Neural progenitor cell (in vitro differentiated cells): ENCODE measurements around the gene TYMP. TPM values are rescaled to one million over a fixed set of nuclear protein-coding genes. Genes with fewer than 3 reads are reported as not detected.
"Not testable (repeated sequence)": the region's sequence is repeated elsewhere in the genome, so short reads cannot be mapped to it uniquely, and the experiment has no call there.

Experiments used
- DNase-seq: peaks from one replicate; pipeline ENCODE4 v3.0.0-alpha.2; 2016; ENCODE audit warnings: low spot score
- H2AFZ ChIP-seq: fragments of 200-600 bp; sonication (generic); replicated peaks from 2 replicates; pipeline ENCODE4 v1.6.1; 2016; ENCODE audit warnings: antibody characterized with exemption
- H3F3A ChIP-seq: fragments of 200-600 bp; sonication (generic); 2 replicates; pipeline ENCODE4 v1.6.1; 2016; ENCODE audit warnings: antibody characterized with exemption, low read depth
- H3K27ac ChIP-seq: fragments of 200-600 bp; sonication (generic); 2 replicates; pipeline ENCODE4 v1.5.1; 2016; ENCODE audit warnings: mild to moderate bottlenecking
- H3K27me3 ChIP-seq: fragments of 200-600 bp; sonication (generic); 2 replicates; pipeline ENCODE4 v1.6.1; 2016; ENCODE audit warnings: mild to moderate bottlenecking, moderate library complexity
- H3K36me3 ChIP-seq: fragments of 200-600 bp; sonication (generic); 2 replicates; pipeline ENCODE4 v1.5.1; 2016
- H3K4me1 ChIP-seq: fragments of 200-600 bp; sonication (generic); 2 replicates; pipeline ENCODE4 v1.6.1; 2016; ENCODE audit warnings: mixed run types
- H3K4me2 ChIP-seq: fragments of 200-600 bp; sonication (generic); 2 replicates; pipeline ENCODE4 v1.6.1; 2016
- H3K4me3 ChIP-seq: fragments of 200-600 bp; sonication (generic); 2 replicates; pipeline ENCODE4 v1.5.1; 2016
- H3K79me2 ChIP-seq: fragments of 200-600 bp; sonication (generic); 2 replicates; pipeline ENCODE4 v1.6.1; 2016; ENCODE audit warnings: low read depth
- H3K9ac ChIP-seq: fragments of 200-600 bp; sonication (generic); 2 replicates; pipeline ENCODE4 v1.6.1; 2016
- H3K9me3 ChIP-seq: fragments of 200-600 bp; sonication (generic); 2 replicates; pipeline ENCODE4 v1.5.1; 2016; ENCODE audit warnings: low read depth
- H4K20me1 ChIP-seq: fragments of 200-600 bp; sonication (generic); 2 replicates; pipeline ENCODE4 v1.6.1; 2016; ENCODE audit warnings: low read depth
- H3K27ac Mint-ChIP-seq: 3 replicates; pipeline ENCODE4 v1.8.0; 2021; ENCODE audit warnings: mixed read lengths
- H3K27me3 Mint-ChIP-seq: 2 replicates; pipeline ENCODE4 v1.8.0; 2022; ENCODE audit warnings: low read depth, mild to moderate bottlenecking, inconsistent platforms, moderate library complexity, mixed read lengths; ENCODE audit not compliant: insufficient read depth
- H3K36me3 Mint-ChIP-seq: 3 replicates; pipeline ENCODE4 v1.8.0; 2021; ENCODE audit warnings: mixed read lengths
- H3K4me1 Mint-ChIP-seq: 3 replicates; pipeline ENCODE4 v1.8.0; 2021; ENCODE audit warnings: mixed read lengths
- H3K4me3 Mint-ChIP-seq: 3 replicates; pipeline ENCODE4 v1.8.0; 2021; ENCODE audit warnings: mild to moderate bottlenecking, moderate library complexity, mixed read lengths
- H3K9me3 Mint-ChIP-seq: 3 replicates; pipeline ENCODE4 v1.8.0; 2020; ENCODE audit warnings: mixed read lengths
- EZH2 ChIP-seq: fragments of 200-600 bp; sonication (generic); IDR thresholded peaks from 2 replicates; pipeline ENCODE4 v1.6.1; 2017; ENCODE audit warnings: antibody characterized with exemption, mild to moderate bottlenecking, moderate library complexity
- EZH2phosphoT487 ChIP-seq: fragments of 200-600 bp; sonication (generic); IDR thresholded peaks from 2 replicates; pipeline ENCODE4 v1.6.1; 2017; ENCODE audit warnings: antibody characterized with exemption
- total RNA-seq: library from RNA; depleted of rRNA; stranded (reverse); fragments of >200 nt; gene quantifications from 2 replicates; pipeline ENCODE4 v1.2.3, GENCODE V29; 2015; ENCODE audit warnings: low replicate concordance
- TF ChIP-seq, protein P1 (sequence below): fragments of 200-600 bp; sonication (generic); IDR thresholded peaks from 2 replicates; pipeline ENCODE4 v1.5.1; 2017; ENCODE audit warnings: antibody characterized with exemption, mild to moderate bottlenecking

TYMP gene
- total RNA-seq, 1 donor from 2014 or later, result not detected

DNA sequence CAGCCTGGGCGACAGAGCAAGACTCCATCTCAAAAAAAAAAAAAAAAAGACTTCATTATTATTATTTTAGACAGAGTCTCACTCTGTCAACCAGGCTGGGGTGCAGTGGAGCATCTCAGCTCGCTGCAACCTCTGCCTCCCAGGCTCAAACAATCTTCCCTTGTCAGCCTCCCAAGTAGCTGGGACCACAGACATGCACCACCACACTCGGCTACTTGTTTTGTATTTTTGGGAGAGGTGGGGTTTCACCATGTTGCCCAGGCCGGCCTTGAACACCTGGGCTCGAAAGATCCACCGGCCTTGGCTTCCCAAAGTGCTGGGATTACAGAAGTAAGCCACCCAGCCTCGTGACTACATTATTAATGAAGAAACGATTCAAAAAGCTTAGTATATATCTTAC, 5.3 kb upstream of the TYMP start:
- Histone ChIP-seq H3F3A (peaks cover 21% of the 10 kb centered on the region), H2AFZ (no peak overlapping the region), H3K27me3 (peaks cover 42% of the 10 kb centered on the region), H3K79me2 (no peaks in the 10 kb centered on the region), H3K4me2 (no peak overlapping the region), H3K4me1 (peaks cover 17% of the 10 kb centered on the region), H3K36me3 (no peaks in the 10 kb centered on the region), H3K9me3 (no peaks in the 10 kb centered on the region), H3K9ac (no peak overlapping the region), H4K20me1 (peaks cover 11% of the 10 kb centered on the region), H3K4me3 (no peak overlapping the region), H3K27ac (no peak overlapping the region)
- H3K4me1 Mint-ChIP-seq, result peaks cover 27% of the 10 kb centered on the region
- no peak overlapping the region for H3K27ac Mint-ChIP-seq
- H3K9me3 Mint-ChIP-seq, result peaks cover 2% of the 10 kb centered on the region
- TF ChIP-seq EZH2, result no peak
- TF ChIP-seq EZH2phosphoT487, result no peak
- TF ChIP-seq, protein P1, sequence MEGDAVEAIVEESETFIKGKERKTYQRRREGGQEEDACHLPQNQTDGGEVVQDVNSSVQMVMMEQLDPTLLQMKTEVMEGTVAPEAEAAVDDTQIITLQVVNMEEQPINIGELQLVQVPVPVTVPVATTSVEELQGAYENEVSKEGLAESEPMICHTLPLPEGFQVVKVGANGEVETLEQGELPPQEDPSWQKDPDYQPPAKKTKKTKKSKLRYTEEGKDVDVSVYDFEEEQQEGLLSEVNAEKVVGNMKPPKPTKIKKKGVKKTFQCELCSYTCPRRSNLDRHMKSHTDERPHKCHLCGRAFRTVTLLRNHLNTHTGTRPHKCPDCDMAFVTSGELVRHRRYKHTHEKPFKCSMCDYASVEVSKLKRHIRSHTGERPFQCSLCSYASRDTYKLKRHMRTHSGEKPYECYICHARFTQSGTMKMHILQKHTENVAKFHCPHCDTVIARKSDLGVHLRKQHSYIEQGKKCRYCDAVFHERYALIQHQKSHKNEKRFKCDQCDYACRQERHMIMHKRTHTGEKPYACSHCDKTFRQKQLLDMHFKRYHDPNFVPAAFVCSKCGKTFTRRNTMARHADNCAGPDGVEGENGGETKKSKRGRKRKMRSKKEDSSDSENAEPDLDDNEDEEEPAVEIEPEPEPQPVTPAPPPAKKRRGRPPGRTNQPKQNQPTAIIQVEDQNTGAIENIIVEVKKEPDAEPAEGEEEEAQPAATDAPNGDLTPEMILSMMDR, result no peak
- H3K4me3 Mint-ChIP-seq, result no peak overlapping the region
- peaks cover 33% of the 10 kb centered on the region for H3K27me3 Mint-ChIP-seq
- no peak for DNase-seq
- no peaks in the 10 kb centered on the region for H3K36me3 Mint-ChIP-seq

DNA sequence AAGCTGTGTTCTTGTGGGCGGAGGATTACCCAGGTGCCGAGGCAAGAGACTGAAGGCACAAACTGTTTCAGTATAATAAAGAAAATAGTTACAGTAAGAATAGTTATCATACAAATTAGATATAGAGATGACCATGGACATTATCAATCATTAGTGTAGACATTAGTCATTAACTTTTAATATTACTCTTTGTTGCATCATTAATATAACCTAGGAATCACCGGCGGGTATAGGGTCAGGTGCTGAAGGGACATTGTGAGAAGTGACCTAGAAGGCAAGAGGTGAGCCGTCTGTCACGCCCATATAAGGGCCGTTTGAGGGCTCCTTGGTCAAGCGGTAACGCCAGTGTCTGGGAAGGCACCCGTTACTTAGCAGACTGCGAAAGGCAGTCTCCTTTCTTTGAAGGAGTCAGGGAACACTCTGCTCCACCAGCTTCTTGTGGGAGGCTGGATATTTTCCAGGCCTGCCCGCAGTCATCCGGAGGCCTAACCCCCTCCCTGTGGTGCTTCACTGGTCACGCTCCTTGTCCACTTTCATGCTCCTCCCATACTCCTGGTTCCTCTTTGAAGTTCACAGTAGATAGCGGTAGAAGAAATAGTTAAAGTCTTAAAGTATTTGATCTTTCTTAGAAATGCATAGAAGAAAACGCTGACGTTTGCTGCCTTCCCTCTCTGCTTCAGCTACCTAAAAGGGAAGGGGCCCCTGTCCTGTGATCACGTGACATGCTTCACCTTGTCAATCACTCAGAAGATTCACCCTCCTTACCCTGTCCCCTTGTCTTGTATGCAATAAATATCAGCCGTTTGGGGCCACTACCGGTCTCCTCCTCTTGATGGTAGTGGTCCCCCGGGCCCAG, 4.3 kb upstream of the TYMP start:
- H3K27ac ChIP-seq, H3K36me3 ChIP-seq, H3K36me3 Mint-ChIP-seq, H3K4me2 ChIP-seq, H2AFZ ChIP-seq, H3K9ac ChIP-seq, H3K4me3 ChIP-seq, DNase-seq, H3K79me2 ChIP-seq, H3K9me3 Mint-ChIP-seq, H3K9me3 ChIP-seq: not testable (repeated sequence)
- peaks cover 39% of the 10 kb centered on the region for H3K27me3 Mint-ChIP-seq
- Histone ChIP-seq H3K4me1 (peaks cover 17% of the 10 kb centered on the region), H3F3A (peaks cover 31% of the 10 kb centered on the region), H3K27me3 (peaks cover 52% of the 10 kb centered on the region), H4K20me1 (peaks cover 21% of the 10 kb centered on the region)
- H3K4me3 Mint-ChIP-seq, result peak overlapping the region; percentile 71
- peak overlapping the region; percentile 28 for H3K27ac Mint-ChIP-seq
- peaks cover 27% of the 10 kb centered on the region for H3K4me1 Mint-ChIP-seq

DNA sequence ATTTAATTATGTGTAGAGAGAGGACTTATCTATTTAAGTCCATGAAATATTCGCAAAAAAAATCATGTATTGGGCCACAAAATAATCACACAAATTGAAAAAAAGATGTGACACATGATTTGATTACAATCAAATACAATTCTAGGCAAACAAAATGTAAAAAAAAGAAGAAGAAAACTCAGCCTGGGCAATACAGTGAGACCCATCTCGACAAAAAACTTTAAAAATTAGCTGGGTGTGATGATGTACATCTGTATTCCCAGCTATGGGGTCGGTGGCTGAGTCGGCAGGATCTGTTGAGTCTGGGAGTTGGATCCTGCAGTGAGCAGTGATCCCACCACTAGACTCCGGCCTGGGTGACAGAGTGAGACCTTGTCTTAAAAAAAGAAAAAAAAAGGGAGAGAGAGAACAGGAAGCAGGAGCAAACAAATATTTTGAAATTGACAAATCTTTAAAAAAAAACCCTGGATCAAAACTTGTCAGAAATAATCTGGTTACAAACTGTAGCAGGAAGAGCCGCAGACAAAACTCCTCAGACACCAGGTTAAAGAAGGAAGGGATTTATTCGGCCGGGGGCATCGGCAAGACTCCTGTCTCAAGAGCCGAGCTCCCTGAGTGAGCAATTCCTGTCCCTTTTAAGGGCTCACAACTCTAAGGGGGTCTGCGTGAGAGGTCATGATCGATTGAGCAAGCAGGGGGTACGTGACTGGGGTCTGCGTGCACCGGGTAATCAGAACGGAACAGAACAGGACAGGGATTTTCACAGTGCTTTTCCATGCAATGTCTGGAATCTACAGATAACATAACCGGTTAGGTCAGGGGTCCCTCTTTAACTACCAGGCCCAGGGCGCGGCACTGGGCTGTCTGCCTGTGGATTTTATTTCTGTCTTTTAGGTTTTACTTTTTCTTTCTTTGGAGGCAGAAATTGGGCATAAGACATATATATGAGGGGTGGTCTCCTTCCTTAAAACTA, 3.3 kb upstream of the TYMP start:
- Mint-ChIP-seq H3K4me3 (peak overlapping the region; percentile 83), H3K9me3 (peaks cover 2% of the 10 kb centered on the region), H3K27ac (peak overlapping the region; percentile 18), H3K36me3 (no peaks in the 10 kb centered on the region), H3K4me1 (peaks cover 25% of the 10 kb centered on the region), H3K27me3 (peaks cover 46% of the 10 kb centered on the region)
- Histone ChIP-seq H4K20me1 (peaks cover 31% of the 10 kb centered on the region), H3K4me2 (peak overlapping the region; percentile 91), H3K27ac (no peak overlapping the region), H3K79me2 (no peaks in the 10 kb centered on the region), H3K36me3 (no peaks in the 10 kb centered on the region), H3K4me1 (peaks cover 17% of the 10 kb centered on the region), H3K4me3 (peak overlapping the region; percentile 66), H3K9ac (no peak overlapping the region), H2AFZ (no peak overlapping the region), H3K27me3 (peaks cover 62% of the 10 kb centered on the region), H3F3A (peaks cover 39% of the 10 kb centered on the region), H3K9me3 (no peaks in the 10 kb centered on the region)
- DNase-seq, result no peak
- TF ChIP-seq EZH2 (no peak), EZH2phosphoT487 (no peak)
- TF ChIP-seq, protein P1, result no peak
